GM18870 (cell line): ENCODE measurements around the gene PCDHGA10.
A peak's percentile ranks its signal among the peaks of the same experiment; 100 is the strongest.
"Not testable (repeated sequence)": the region's sequence is repeated elsewhere in the genome, so short reads cannot be mapped to it uniquely, and the experiment has no call there.

Experiments used
- ATAC-seq: cut with Tn5 transposase; IDR thresholded peaks from one replicate; pipeline ENCODE4 v1.9.1; 2021; ENCODE audit warnings: moderate library complexity; ENCODE audit not compliant: unreplicated experiment

PCDHGA10 gene

DNA sequence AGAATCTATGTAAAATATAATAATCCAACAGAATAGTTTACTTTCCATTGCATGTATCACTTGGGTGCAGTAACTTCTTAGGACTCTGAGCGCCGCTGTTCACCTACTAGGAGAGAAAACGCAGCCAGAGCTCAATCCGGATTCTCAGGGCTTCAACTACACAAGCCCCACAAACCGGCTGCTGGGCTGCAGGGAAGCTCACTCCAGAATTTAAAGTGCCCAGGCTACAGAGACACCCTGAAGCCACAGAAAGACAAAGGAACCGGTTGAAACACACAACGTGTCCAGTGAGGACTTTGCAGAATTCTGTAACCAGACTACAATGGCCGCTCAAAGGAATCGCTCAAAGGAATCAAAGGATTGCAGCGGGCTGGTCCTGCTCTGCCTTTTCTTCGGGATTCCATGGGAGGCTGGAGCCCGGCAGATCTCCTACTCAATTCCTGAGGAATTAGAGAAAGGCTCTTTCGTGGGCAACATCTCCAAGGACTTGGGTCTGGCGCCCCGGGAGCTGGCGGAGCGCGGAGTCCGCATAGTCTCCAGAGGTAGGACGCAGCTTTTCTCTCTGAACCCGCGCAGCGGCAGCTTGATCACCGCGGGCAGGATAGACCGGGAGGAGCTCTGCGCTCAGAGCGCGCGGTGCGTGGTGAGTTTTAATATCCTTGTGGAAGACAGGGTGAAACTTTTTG, at the start of gene PCDHGA10:
Gene PCDHGA10, plus strand, starts transcription at position 134 of the 686 bp plus-strand sequence. Its CDS starts 189 bp downstream, at position 323.
- peak; percentile 78 for ATAC-seq

GRCh38 chr5:141363952-141364660, 48.7 kb upstream of the PCDHGA10 start, which contains the start of gene PCDHGA5:
TSS of gene PCDHGA5 (plus strand) at chr5:141364162. CDS start at chr5:141364331, 169 bp downstream.
- ATAC-seq, result no peak

DNA sequence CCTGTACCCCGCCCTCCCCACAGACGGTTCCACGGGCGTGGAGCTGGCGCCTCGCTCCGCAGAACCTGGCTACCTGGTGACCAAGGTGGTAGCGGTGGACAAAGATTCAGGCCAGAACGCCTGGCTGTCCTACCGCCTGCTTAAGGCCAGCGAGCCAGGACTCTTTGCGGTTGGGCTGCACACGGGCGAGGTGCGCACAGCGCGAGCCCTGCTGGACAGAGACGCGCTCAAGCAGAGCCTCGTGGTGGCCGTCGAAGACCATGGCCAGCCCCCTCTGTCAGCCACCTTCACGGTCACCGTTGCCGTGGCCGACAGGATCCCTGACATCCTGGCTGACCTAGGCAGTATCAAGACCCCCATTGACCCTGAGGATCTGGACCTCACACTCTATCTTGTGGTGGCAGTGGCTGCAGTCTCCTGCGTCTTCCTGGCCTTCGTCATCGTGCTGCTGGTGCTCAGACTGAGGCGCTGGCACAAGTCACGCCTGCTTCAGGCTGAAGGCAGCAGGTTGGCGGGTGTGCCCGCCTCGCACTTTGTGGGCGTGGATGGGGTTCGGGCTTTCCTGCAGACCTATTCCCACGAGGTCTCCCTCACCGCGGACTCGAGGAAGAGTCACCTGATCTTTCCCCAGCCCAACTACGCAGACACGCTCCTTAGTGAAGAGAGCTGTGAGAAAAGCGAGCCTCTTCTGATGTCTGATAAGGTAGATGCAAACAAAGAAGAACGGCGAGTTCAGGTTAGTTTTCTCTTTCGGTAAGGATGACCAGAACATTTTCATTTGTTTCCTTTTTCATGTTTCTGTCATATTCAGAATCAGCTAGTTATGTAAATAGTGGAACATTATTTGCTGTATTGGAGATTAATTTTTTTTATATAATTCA, 46.5 kb upstream of the PCDHGA10 start:
- no peak for ATAC-seq

DNA sequence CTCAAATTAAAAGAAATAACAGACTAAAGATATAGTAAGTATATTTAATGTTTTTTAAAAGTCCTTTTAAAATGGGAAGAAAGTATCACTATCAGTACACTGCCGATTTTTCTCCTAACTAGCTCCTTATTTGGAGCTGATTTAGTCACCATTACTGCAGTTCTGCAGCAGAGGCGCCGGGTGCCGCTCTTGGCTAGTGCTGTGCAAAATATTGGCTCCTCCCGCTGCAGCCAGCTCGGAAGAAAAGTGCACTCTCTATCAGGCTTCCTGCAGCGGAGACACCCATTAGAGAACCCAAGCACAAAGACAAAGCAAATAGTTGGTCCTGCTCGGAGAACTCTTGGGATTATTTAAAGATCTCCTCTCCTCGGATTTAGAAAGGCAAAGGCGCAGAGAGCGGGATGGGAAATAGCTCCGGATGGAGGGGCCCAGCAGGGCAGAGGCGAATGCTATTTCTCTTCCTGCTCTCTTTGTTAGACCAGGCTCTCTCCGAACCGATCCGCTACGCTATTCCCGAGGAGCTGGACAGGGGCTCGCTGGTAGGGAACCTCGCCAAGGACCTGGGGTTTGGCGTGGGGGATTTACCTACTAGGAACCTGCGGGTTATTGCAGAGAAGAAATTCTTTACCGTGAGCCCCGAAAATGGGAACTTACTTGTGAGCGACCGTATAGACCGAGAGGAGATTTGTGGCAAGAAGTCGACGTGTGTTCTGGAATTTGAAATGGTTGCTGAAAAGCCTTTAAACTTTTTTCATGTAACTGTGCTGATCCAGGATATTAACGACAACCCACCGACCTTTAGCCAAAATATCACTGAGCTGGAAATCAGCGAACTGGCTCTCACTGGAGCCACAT, 42.6 kb upstream of the PCDHGA10 start, which contains the start of gene PCDHGB3:
Gene PCDHGB3, plus strand, starts transcription at position 249 of the 855 bp plus-strand sequence. Its CDS starts 153 bp downstream, at position 402.
- peak; percentile 94 for ATAC-seq

DNA sequence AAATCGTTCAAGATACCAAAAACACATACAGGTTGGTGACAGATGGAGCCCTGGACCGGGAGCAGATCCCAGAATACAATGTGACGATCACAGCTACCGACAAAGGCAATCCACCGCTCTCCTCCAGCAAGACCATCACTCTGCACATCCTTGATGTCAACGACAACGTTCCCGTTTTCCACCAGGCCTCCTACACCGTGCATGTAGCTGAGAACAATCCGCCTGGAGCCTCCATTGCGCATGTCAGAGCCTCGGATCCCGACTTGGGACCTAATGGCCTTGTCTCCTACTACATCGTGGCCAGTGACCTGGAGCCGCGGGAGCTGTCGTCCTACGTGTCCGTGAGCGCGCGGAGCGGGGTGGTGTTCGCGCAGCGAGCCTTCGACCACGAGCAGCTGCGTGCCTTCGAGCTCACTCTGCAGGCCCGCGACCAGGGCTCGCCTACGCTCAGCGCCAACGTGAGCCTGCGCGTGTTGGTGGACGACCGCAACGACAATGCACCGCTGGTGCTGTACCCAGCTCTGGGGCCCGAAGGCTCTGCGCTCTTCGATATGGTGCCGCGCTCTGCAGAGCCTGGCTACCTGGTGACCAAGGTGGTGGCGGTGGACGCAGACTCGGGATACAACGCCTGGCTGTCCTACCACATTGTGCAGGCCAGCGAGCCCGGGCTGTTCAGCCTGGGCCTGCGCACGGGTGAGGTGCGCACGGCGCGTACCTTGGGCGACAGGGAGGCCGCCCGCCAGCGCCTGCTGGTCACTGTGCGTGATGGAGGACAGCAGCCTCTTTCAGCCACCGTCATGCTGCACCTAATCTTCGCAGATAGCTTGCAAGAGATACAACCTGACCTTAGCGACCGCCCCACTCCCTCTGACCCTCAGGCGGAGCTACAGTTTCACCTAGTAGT, 41.0 kb upstream of the PCDHGA10 start:
- ATAC-seq, result no peak

DNA sequence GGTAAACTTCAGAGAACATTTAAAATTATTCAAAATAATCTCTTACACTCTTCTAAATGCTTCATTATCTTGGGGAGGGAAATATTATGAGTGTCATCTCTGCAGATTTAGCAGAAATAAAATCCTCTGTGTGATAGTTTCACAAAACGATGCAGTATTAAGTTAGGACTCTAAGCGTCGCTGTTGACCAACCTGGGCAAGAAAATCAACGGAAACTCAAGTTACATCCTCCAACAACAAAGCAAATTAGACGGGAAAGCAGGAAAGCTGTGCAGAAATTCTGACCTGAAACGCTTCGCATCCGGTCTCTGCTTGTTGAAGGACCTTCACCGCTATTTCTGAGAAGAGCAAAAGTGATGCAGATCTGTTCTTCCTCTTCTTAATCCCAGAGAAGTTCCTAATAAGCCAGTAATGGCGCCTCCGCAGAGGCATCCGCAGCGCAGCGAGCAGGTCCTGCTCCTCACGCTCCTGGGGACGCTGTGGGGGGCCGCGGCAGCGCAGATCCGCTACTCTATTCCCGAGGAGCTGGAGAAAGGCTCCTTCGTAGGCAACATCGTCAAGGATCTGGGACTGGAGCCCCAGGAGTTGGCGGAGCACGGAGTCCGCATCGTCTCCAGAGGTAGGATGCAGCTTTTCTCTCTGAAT, 39.0 kb upstream of the PCDHGA10 start, which contains the start of gene PCDHGA6:
Gene PCDHGA6, plus strand, starts transcription at position 219 of the 645 bp plus-strand sequence. Its CDS starts 193 bp downstream, at position 412.
- ATAC-seq, result no peak

DNA sequence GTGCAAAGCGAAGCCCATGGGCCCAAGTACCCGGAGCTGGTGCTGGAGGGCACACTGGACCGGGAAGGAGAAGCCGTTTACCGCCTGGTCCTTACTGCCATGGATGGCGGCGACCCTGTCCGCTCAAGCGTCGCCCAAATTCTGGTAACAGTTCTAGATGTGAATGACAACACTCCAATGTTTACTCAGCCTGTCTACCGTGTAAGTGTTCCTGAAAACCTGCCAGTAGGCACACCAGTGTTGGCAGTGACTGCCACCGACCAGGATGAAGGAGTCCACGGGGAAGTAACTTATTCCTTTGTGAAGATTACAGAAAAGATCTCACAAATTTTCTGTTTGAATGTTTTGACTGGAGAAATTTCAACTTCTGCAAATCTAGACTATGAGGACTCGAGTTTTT, 38.2 kb upstream of the PCDHGA10 start:
- ATAC-seq, result no peak

DNA sequence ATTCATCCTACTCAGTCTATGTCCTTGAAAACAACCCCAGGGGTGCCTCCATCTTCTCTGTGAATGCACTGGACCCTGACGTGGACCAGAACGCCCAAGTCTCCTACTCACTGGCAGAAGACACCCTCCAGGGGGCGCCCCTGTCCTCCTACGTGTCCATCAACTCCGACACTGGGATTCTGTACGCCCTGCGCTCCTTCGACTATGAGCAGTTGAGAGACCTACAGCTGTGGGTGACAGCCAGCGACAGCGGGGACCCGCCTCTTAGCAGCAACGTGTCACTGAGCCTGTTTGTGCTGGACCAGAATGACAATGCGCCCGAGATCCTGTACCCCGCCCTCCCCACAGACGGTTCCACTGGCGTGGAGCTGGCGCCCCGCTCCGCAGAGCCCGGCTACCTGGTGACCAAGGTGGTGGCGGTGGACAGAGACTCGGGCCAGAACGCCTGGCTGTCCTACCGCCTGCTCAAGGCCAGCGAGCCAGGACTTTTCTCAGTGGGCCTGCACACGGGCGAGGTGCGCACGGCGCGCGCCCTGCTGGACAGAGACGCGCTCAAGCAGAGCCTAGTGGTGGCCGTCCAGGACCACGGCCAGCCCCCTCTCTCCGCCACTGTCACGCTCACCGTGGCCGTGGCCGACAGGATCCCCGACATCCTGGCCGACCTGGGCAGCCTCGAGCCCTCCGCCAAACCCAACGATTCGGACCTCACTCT, 37.2 kb upstream of the PCDHGA10 start:
- ATAC-seq, result not testable (repeated sequence)

GRCh38 chr5:141382469-141383294, 30.1 kb upstream of the PCDHGA10 start, which contains the start of gene PCDHGA7:
TSS of gene PCDHGA7 (plus strand) at chr5:141382742. CDS start at chr5:141382900, 158 bp downstream.
- no peak for ATAC-seq

GRCh38 chr5:141383345-141383744, 29.4 kb upstream of the PCDHGA10 start:
- ATAC-seq, result no peak

GRCh38 chr5:141384471-141385267, 28.1 kb upstream of the PCDHGA10 start:
- no peak for ATAC-seq

DNA sequence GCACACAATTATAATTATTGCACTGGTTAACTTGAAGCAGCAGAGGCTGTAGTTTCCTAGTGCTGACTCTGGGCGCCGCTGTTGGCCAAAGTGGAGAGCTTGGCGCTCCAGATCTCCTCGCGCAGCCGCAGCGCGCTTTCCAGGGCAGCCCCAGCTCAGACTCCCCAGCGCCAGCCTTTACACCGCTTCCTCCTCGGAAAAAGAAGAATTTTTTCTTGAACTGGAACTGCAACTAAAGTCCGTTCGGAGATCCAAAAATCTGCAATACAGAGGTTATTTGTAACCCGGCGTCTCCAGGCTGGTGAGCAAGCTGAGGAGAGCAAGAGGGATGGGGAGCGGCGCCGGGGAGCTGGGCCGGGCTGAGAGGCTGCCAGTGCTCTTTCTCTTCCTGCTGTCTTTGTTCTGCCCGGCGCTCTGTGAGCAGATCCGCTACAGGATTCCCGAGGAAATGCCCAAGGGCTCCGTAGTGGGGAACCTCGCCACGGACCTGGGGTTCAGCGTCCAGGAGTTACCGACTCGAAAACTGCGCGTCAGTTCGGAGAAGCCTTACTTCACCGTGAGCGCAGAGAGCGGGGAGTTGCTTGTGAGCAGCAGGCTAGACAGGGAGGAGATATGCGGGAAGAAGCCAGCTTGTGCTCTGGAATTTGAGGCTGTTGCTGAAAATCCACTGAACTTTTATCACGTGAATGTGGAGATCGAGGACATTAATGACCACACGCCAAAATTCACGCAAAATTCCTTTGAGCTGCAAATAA, 25.1 kb upstream of the PCDHGA10 start, which contains the start of gene PCDHGB4:
Gene PCDHGB4, plus strand, starts transcription at position 142 of the 755 bp plus-strand sequence. Its CDS starts 187 bp downstream, at position 329.
- ATAC-seq, result peak; percentile 63

GRCh38 chr5:141388661-141389060, 24.1 kb upstream of the PCDHGA10 start:
- ATAC-seq, result no peak

GRCh38 chr5:141389153-141390042, 23.4 kb upstream of the PCDHGA10 start:
- no peak for ATAC-seq
